ENCODE measurements around the gene KLK1.

Gene KLK1

DNA sequence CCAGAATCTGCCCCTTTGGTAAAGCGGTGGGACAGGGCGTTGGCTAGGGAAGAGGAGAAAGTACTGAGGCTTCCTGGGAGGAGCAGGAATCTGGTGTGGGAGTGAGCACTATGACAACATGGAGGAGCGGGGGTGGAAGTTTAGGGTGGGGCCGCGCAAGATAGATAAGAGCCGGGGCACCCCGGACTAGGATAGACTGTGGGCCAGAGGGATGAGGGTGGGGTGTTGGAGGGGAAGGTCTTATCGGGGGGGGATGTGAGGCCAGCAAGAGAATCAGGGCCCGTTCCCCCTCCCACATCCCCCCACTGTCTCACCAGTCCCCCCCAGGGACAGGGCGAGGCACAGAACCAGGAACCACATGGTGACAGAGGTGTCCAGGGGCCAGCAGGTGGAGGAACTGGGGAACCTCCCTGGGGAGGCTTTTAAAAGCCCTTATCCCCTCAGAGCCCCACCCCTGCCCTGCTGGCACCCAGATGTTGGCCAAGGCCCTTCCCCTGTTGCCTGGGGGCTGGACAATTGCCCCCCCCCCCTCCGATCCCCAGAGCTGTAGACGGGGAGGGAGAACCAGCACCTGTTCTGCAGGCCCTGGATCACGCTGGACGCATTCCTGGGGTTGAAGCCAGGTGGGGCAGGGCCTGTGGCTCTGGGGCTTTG is at the start of gene KLK1:
Gene KLK1 (minus strand): TSS at position 399 of the 654 bp plus-strand sequence. CDS start 39 bp downstream, at position 360.
- DNase-seq (ENCODE audit: low read depth), result no peak

DNA sequence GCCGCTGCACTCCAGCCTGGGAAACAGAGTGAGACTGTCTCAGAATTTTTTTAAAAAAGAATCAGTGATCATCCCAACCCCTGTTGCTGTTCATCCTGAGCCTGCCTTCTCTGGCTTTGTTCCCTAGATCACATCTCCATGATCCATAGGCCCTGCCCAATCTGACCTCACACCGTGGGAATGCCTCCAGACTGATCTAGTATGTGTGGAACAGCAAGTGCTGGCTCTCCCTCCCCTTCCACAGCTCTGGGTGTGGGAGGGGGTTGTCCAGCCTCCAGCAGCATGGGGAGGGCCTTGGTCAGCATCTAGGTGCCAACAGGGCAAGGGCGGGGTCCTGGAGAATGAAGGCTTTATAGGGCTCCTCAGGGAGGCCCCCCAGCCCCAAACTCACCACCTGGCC is 49.5 kb upstream of the KLK1 start, which contains the start of gene KLK2:
Gene KLK2 (plus strand): TSS at position 384 of the 400 bp plus-strand sequence. CDS start 35 bp downstream, outside the sequence.
- DNase-seq (ENCODE audit: low read depth), result no peak

DNA sequence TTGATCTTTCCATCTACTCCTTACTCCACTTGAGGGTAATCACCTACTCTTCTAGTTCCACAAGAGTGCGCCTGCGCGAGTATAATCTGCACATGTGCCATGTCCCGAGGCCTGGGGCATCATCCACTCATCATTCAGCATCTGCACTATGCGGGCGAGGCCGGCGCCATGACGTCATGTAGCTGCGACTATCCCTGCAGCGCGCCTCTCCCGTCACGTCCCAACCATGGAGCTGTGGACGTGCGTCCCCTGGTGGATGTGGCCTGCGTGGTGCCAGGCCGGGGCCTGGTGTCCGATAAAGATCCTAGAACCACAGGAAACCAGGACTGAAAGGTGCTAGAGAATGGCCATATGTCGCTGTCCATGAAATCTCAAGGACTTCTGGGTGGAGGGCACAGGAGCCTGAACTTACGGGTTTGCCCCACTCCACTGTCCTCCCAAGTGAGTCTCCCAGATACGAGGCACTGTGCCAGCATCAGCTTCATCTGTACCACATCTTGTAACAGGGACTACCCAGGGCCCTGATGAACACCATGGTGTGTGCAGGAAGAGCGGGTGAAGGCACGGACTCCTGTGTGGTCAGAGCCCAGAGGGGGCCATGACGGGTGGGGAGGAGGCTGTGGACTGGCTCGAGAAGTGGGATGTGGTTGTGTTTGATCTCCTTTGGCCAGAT is 47.0 kb upstream of the KLK1 start:
- DNase-seq (ENCODE audit: low read depth), result no peak

DNA sequence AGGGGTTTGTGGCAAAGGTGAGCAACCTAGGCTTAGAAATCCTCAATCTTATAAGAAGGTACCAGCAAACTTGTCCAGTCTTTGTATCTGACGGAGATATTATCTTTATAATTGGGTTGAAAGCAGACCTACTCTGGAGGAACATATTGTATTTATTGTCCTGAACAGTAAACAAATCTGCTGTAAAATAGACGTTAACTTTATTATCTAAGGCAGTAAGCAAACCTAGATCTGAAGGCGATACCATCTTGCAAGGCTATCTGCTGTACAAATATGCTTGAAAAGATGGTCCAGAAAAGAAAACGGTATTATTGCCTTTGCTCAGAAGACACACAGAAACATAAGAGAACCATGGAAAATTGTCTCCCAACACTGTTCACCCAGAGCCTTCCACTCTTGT is 45.9 kb upstream of the KLK1 start:
- no peak for DNase-seq (ENCODE audit: low read depth)

GRCh38 chr19:50861496-50862286 is 38.1 kb upstream of the KLK1 start:
- DNase-seq (ENCODE audit: low read depth), result no peak

DNA sequence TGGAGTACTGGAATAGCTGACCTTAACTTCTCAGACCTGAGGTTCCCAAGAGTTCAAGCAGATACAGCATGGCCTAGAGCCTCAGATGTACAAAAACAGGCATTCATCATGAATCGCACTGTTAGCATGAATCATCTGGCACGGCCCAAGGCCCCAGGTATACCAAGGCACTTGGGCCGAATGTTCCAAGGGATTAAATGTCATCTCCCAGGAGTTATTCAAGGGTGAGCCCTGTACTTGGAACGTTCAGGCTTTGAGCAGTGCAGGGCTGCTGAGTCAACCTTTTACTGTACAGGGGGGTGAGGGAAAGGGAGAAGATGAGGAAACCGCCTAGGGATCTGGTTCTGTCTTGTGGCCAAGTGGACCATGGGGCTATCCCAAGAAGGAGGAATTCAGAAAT is 37.4 kb upstream of the KLK1 start:
- DNase-seq (ENCODE audit: low read depth), result no peak

DNA sequence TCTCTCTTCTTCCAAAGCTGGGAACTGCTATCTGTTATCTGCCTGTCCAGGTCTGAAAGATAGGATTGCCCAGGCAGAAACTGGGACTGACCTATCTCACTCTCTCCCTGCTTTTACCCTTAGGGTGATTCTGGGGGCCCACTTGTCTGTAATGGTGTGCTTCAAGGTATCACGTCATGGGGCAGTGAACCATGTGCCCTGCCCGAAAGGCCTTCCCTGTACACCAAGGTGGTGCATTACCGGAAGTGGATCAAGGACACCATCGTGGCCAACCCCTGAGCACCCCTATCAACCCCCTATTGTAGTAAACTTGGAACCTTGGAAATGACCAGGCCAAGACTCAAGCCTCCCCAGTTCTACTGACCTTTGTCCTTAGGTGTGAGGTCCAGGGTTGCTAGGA is 36.3 kb upstream of the KLK1 start:
- no peak for DNase-seq (ENCODE audit: low read depth)

- no peak for DNase-seq (ENCODE audit: low read depth)
Observed at GRCh38 chr19:50858886-50859285, 35.3 kb upstream of the KLK1 start.

- DNase-seq (ENCODE audit: low read depth), result no peak
Observed at GRCh38 chr19:50857366-50857765, 33.8 kb upstream of the KLK1 start.

GRCh38 chr19:50854636-50855410 is 31.2 kb upstream of the KLK1 start, which contains the start of gene KLK3:
Gene KLK3 (plus strand): TSS chr19:50854915. CDS start chr19:50854956, 41 bp downstream.
- DNase-seq (ENCODE audit: low read depth), result no peak

GRCh38 chr19:50851620-50852019 is 28.0 kb upstream of the KLK1 start:
- no peak for DNase-seq (ENCODE audit: low read depth)

GRCh38 chr19:50850738-50851137 is 27.2 kb upstream of the KLK1 start:
- DNase-seq (ENCODE audit: low read depth), result no peak

DNA sequence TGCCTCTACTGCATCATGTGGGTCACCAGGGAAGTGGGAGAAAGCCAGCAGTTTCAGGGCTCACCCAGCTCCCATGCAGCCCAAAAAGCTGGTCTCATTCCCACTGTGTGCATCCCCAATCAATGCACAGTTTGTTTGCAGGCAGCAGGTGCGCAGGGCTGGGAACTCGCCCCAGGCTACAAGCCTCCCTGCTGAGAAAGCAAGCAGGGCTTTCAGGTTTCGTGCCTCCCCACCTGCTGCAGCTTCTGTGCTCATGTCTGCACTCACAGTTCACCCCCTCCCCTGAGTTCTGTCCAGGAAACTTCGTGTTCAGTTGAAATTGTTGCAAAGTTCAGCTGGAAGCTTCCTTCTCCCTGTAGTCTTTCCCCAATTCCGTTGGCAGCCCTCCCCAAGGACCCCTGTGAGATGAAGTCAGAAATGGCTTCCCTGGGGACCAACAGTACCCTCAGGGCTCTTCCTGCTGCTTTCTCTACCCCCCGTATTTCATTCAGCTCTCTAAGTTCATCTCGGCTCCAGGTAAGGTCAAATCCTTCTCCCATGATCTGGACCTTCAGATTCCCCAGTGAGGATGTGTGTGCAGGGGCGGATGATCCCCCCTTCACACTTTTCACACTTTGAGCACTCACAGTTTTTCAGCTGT is 20.8 kb upstream of the KLK1 start:
- no peak for DNase-seq (ENCODE audit: low read depth)

- DNase-seq (ENCODE audit: low read depth), result no peak
Observed at GRCh38 chr19:50843701-50844221, 20.2 kb upstream of the KLK1 start.

DNA sequence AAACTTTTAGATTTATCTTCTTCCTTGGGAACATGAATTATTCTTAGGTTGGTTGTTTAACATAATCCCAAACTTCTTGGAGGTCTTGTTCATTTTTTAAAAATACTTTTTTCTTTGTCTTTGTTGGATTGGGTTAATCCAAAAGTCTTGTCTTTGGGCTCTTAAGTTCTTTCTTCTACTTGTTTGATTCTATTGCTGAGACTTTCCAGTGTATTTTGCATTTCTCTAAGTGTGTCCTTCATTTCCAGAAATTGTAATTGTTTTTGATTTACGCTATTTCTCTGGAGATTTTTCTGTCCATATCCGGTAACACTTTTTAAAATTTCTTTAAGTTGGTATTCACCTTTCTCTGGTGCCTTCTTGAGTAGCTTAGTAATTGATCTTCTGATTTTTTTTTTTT is 19.6 kb upstream of the KLK1 start:
- DNase-seq (ENCODE audit: low read depth), result no peak

DNA sequence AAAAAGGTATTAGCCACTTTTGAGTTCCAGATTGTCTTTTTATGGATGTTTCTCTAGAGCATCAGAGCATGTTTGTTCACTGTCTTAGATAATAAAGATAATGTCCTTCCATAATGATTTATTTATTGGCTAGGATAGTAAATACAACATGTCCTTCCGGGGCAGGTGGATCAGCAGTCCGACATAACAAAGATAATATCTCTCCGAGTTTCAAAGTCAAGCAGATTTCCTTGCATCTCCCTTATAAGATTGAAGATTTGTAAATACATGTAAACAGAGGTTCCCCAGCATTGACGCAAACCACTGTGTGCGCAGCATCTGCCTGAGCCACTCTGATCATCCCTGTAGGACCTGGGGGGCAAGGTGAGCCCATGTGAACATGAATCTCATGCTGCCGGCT is 18.5 kb upstream of the KLK1 start:
- DNase-seq (ENCODE audit: low read depth), result no peak

DNA sequence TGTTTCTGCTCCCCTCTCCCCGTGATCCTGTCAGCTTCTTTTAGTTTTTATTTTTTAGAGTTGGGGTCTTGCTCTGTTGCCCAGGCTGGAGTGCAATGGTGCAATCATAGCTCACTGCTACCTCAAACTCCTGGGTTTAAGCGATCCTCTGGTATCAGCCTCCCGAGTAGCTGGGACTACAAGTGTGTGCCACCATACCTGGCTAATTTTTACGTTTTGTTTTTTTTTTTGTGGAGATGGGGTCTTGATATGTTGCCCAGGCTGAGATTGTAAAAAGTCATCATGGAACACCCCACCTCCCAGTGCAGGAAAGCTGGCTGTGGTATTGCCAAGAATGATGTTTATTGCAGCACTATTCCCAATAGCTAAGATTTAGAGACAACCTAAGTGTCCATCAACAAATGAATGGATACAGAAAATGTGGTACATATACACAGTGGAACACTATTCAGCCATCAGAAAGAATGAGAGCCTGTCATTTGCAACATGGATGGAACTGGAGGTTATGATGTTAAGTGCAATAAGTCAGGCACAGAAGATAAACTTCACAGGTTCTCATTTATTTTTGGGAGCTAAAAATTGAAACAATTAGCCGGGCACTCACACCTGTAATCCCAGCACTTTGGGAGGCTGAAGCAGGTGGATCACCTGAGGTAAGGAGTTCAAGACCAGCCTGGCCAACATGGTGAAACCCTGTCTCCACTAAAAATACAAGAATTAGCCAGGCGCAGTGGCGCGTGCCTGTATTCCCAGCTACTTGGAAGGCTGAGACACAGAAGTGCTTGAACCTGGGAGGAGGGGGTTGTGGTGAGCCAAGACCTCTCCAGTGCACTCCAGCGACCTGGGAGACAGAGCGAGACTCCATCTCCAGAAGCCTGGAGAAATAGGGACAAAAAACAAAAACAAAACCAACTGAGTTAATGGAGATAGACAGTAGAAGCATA is 16.4 kb upstream of the KLK1 start:
- DNase-seq (ENCODE audit: low read depth), result no peak

DNA sequence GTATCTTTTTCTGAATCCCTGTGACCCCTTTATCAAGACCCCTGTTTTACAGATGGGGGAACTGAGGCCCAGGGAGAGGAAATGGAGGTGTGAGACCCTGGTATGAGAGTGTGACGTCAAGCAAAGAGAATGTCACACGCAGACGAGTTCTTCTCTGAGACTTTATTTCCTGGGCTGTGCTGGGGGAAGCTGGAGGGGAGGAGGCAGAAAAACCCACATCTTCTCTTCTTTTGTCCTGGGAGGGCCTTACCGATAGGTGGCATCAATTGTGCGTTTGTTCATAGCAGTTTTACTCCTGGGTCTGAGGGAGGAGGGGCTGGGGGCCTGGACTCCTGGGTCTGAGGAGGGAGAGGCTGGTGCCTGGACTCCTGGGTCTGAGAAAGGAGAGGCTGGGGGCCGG is 14.7 kb upstream of the KLK1 start:
- DNase-seq (ENCODE audit: low read depth), result no peak

DNA sequence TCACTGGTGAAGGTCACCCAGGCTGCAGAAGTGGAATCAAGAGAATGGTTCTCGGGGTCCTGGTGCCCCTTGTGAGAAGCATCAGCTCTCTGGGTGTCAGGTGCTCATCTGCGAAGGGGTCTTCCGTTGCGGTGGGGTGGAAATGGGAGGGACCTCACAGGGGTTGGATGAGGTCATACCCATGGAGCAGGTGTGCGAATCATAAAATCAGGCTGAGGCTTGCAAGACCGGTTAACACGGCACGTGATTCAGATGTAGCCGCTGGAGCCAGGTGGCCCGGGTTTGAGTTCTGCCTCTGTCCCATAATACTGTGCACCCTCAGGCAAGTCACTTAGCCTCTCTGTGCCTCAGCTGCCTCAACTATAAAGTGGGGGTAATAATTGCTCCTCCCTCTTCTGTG is 13.7 kb upstream of the KLK1 start:
- no peak for DNase-seq (ENCODE audit: low read depth)

DNA sequence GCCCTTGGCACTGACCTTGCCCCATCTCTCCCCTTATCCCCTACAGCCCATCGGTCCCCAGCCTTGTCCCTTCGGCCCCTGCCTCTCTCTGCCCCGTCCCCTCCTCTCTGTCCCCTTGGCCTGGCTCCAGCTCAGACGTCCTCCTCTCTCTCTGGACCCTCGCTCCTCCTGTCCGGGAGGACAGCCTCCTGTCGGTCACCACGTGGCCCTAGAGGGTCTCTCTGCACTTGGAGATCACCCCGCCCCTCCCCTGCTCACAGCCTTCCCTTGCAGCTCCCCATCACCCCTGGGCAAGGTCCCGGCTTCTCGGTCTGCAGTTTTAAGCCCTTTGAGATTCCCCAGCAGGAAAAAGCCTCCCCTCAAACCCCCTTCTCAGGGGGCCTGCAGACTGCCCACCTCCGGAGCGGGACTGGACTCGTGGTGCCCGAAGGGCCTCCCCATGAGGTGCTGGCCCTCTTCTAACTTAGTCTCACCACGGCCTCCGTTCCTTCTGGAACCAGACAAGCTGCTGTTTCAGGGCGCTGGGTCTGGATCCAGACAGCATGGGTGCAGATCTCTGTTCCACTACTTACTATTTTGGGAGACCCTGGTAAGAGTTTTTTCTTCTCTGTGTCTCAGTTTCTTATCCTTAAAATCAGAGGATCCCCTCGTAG is 13.1 kb upstream of the KLK1 start:
- DNase-seq (ENCODE audit: low read depth), result no peak

Measured in stimulated activated CD8-positive, alpha-beta memory T cell treated with anti-CD3 and anti-CD28 coated beads, Interleukin-7, amount 100 ng/mL, for 24 hours (primary cell).